Lung (tissue), 12 donors: Measurements from ENCODE around the gene CRTC1. TPM values are rescaled to one million over a fixed set of nuclear protein-coding genes. Genes with fewer than 3 reads are reported as not detected.

Experiments
- ATAC-seq: fragments of 200-7000 bp; cut with Tn5 transposase; one replicate; pipeline ENCODE4 v1.9.1; 2020; ENCODE audit warnings: moderate number of reproducible peaks; ENCODE audit not compliant: insufficient read depth, low FRiP score
- DNase-seq, 3 donors: peaks; one replicate each; pipeline ENCODE4 v3.0.0-alpha.2; 2013 to 2017
- H3K27ac ChIP-seq, 2 donors: one replicate each; pipeline ENCODE4 v1.5.1; 2013; ENCODE audit warnings: mild to moderate bottlenecking in 2 of 2, moderate library complexity in 2 of 2, control low read depth in 1 of 2, inconsistent platforms in 1 of 2, low read depth in 1 of 2, low read length in 1 of 2
- H3K27me3 ChIP-seq, 3 donors: one replicate each; pipeline ENCODE4 v1.5.1; 2013; ENCODE audit warnings: low read length in 2 of 3; ENCODE audit not compliant: control insufficient read depth in 3 of 3, insufficient read depth in 3 of 3
- H3K36me3 ChIP-seq, 4 donors: one replicate each; pipeline ENCODE4 v1.5.1; 2013; ENCODE audit warnings: low read length in 4 of 4, mild to moderate bottlenecking in 1 of 4, moderate library complexity in 1 of 4; ENCODE audit not compliant: control insufficient read depth in 4 of 4, insufficient read depth in 4 of 4
- H3K4me1 ChIP-seq, 5 donors: one replicate each; pipeline ENCODE4 v1.5.1; 2013; ENCODE audit warnings: low read length in 5 of 5, mild to moderate bottlenecking in 2 of 5, moderate library complexity in 1 of 5; ENCODE audit not compliant: control insufficient read depth in 5 of 5, insufficient read depth in 5 of 5
- H3K4me3 ChIP-seq: one replicate; pipeline ENCODE4 v1.5.1; 2013; ENCODE audit warnings: mild to moderate bottlenecking, control low read depth, moderate library complexity
- H3K9ac ChIP-seq, 2 donors: one replicate each; pipeline ENCODE4 v1.5.1; 2013; ENCODE audit warnings: low read length in 2 of 2, control low read depth in 1 of 2; ENCODE audit not compliant: insufficient read depth in 1 of 2
- H3K9me3 ChIP-seq, 4 donors: one replicate each; pipeline ENCODE4 v1.5.1; 2013; ENCODE audit warnings: low read length in 3 of 4, mild to moderate bottlenecking in 1 of 4, moderate library complexity in 1 of 4; ENCODE audit not compliant: control insufficient read depth in 4 of 4, insufficient read depth in 3 of 4
- CTCF ChIP-seq: IDR thresholded peaks from 2 replicates; pipeline ENCODE4 v1.5.1; 2012; ENCODE audit warnings: mild to moderate bottlenecking; ENCODE audit errors: control extremely low read depth, extremely low read depth
- WGBS, 2 donors: extraction: QIAGEN DNeasy Blood & Tissue Kit; methylation state at CpG; one replicate each; pipeline ENCODE4 v1.1.7; 2013; 5-methylcytosine and 5-hydroxymethylcytosine counted together
- polyA plus RNA-seq, 2 donors: library from polyadenylated mRNA; stranded (reverse); fragments of 200-250 nt; gene quantifications; one replicate each; pipeline ENCODE4 v1.2.1, GENCODE V29; 2013
- total RNA-seq, 2 donors: library from RNA; depleted of rRNA in 1 of 2; stranded (reverse); fragments of >200 nt in 1 of 2; gene quantifications; one replicate each; pipeline ENCODE4 v1.2.1, GENCODE V29; 2014 to 2021
- donor health status: control.
- donor health status: control.
- donor health status: Bipolar disorder and iron deficiency.
- donor health status: healthy.
- donor health status: DM: yes; HTN: yes; CAD: no.

Gene CRTC1
- total and polyA plus RNA-seq, 4 donors, result 4.2 to 16.0 (median 7.3) TPM

DNA sequence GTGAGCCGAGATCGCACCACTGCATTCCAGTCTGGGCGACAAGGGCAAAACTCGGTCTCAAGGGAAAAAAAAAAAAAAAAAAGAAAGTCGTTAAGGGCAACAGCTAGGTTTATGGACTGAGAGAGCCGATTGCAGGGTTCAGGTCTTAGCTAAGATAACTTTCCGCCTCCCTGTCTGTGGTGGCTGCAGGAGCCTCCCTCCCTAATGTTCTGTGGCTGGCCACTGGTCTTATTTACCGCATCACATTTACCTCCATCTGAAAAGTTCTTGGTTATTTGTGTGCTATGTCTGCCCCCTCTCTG is 722 bp upstream of the CRTC1 start:
- Histone ChIP-seq H3K9ac (no peak overlapping the region), H3K4me1 (peaks cover 0 to 20% (median 12%) of the 10 kb centered on the region in 5 donors), H3K9me3 (no peaks in the 10 kb centered on the region), H3K27ac (peak overlapping the region in 1 of 2 donors; percentile 85), H3K27me3 (no peaks in the 10 kb centered on the region), H3K4me3 (peak overlapping the region; percentile 42), H3K36me3 (peaks cover 0 to 2% (median 0%) of the 10 kb centered on the region in 4 donors)
- no peak for TF ChIP-seq CTCF
- no peak for ATAC-seq
- no peak for DNase-seq
- 51 to 63% methylated on average over 8 of the region's 8 CpGs for WGBS, 2 donors

DNA sequence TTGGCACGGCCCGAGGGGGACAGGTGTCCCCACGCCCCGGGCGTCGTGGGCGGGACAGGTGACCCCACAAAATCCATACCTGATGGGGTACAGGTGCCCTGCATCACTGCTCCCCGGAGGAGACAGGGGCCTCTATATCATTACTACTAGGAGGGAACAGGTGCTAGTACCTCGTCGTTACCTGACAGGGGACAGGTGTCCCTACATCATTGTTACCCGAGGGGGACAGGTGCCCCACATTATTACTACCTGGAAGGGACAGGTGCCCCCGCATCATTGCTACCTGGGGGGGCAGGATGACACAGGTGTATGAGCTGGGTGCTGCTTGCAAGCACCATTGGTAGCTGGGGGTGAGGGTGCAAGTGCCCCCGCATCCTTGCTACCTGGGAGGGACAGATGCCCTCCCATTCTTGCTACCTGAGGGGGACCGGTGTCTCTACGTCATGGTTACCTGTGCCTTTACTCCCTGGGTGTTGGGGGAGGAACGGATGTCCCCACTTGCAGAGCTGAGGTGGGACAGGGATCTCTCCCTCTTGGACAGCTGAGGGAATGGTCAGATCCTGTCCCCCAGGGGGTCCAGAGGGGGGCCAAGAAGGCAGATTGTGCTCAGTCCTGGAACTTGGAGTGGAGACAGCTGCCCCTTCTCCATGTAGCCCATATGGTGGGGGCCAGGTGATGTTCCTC is 620 bp downstream of the CRTC1 start:
- DNase-seq (no peak), ATAC-seq (no peak)
- peak overlapping the region; percentile 4 to 45 for H3K9ac ChIP-seq
- H3K27me3 ChIP-seq, result no peaks in the 10 kb centered on the region
- peak overlapping the region; percentile 31 for H3K4me3 ChIP-seq
- peaks cover 0 to 14% (median 12%) of the 10 kb centered on the region in 5 donors for H3K4me1 ChIP-seq
- WGBS, 2 donors, result 16 to 22% methylated on average over 16 of the region's 16 CpGs
- H3K9me3 ChIP-seq, result no peaks in the 10 kb centered on the region
- H3K36me3 ChIP-seq, result peaks cover 0 to 2% (median 0%) of the 10 kb centered on the region in 4 donors
- no peak for TF ChIP-seq CTCF
- H3K27ac ChIP-seq, result no peak overlapping the region

DNA sequence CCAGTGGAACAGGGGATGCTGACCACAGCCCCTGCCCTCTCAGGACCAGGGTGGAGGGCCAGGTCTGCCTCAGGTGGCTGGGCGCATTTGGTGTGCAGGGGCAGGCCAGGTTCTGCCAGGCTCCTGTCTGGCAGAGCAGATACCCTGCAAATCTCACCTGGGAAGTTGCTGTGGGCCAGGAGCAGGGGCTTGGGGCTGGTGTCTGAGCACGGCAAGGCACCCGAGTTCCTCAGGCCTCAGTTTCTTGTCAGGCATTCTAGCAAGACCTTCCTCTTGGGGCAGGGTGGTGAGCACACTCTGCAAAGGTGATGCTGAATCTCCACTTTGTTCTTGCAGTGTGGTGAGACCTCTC is 1.1 kb downstream of the CRTC1 start:
- DNase-seq (no peak), ATAC-seq (no peak)
- TF ChIP-seq CTCF, result no peak
- H3K9ac ChIP-seq, result peak overlapping the region in 1 of 2 donors; percentile 4
- H3K27ac ChIP-seq, result no peak overlapping the region
- H3K27me3 ChIP-seq, result no peaks in the 10 kb centered on the region
- no peaks in the 10 kb centered on the region for H3K9me3 ChIP-seq
- 91 to 92% methylated on average over 3 of the region's 3 CpGs for WGBS, 2 donors
- peaks cover 0 to 2% (median 0%) of the 10 kb centered on the region in 4 donors for H3K36me3 ChIP-seq
- peaks cover 0 to 14% (median 12%) of the 10 kb centered on the region in 5 donors for H3K4me1 ChIP-seq
- no peak overlapping the region for H3K4me3 ChIP-seq
